Immature natural killer cell (primary cell): ENCODE data around the gene MKRN2. TPM values are rescaled to one million over a fixed set of nuclear protein-coding genes. Genes with fewer than 3 reads are reported as not detected.

Experiments
- DNase-seq, 3 donors: peaks; one replicate each; pipeline ENCODE4 v3.0.0; 2022; ENCODE audit warnings: mixed read lengths in 1 of 3
- H3K27ac Mint-ChIP-seq, 6 donors: one replicate each; pipeline ENCODE4 v1.8.0; 2020; ENCODE audit warnings: mixed read lengths in 6 of 6, mild to moderate bottlenecking in 5 of 6, inconsistent platforms in 4 of 6, moderate library complexity in 3 of 6
- H3K27me3 Mint-ChIP-seq, 3 donors: one replicate each; pipeline ENCODE4 v1.8.0; 2020 to 2021; ENCODE audit warnings: low read depth in 3 of 3, mild to moderate bottlenecking in 3 of 3, mixed read lengths in 3 of 3, moderate library complexity in 3 of 3, inconsistent platforms in 1 of 3
- H3K36me3 Mint-ChIP-seq, 3 donors: one replicate each; pipeline ENCODE4 v1.8.0; 2020; ENCODE audit warnings: mixed read lengths in 3 of 3, inconsistent platforms in 2 of 3, mild to moderate bottlenecking in 2 of 3
- H3K4me1 Mint-ChIP-seq, 2 donors: one replicate each; pipeline ENCODE4 v1.8.0; 2020; ENCODE audit warnings: inconsistent platforms in 2 of 2, mild to moderate bottlenecking in 2 of 2, mixed read lengths in 2 of 2, moderate library complexity in 1 of 2
- H3K4me3 Mint-ChIP-seq, 5 donors: one replicate each; pipeline ENCODE4 v1.8.0; 2020; ENCODE audit warnings: mild to moderate bottlenecking in 5 of 5, mixed read lengths in 5 of 5, inconsistent platforms in 3 of 5, moderate library complexity in 3 of 5
- H3K9me3 Mint-ChIP-seq, 6 donors: one replicate each; pipeline ENCODE4 v1.8.0; 2020; ENCODE audit warnings: mild to moderate bottlenecking in 6 of 6, mixed read lengths in 6 of 6, inconsistent platforms in 4 of 6, moderate library complexity in 3 of 6
- polyA plus RNA-seq, 3 donors: library from polyadenylated mRNA; unstranded; fragments of 300-500 nt; fragmentation: Illumina TruSeq; gene quantifications; one replicate each; pipeline ENCODE4 v1.2.3, GENCODE V29; 2021

Gene MKRN2
- polyA plus RNA-seq, 3 donors from 2014 or later, result 48.6 to 58.1 (median 50.8) TPM

- peaks cover 20 to 42% (median 26%) of the 10 kb centered on the region in 3 donors for H3K36me3 Mint-ChIP-seq
- H3K27me3 Mint-ChIP-seq, result peaks cover 3 to 7% (median 3%) of the 10 kb centered on the region in 3 donors
These were observed 27.2 kb downstream of the MKRN2 start for GRCh38 chr3:12584083-12584482.

GRCh38 chr3:12585181-12585580 is 28.3 kb downstream of the MKRN2 start:
- Mint-ChIP-seq H3K27me3 (peaks cover 1 to 7% (median 3%) of the 10 kb centered on the region in 3 donors), H3K27ac (peak overlapping the region in 5 of 6 donors; percentile 7 to 53 (median 49)), H3K4me1 (no peaks in the 10 kb centered on the region), H3K9me3 (no peaks in the 10 kb centered on the region), H3K4me3 (no peak overlapping the region), H3K36me3 (peaks cover 19 to 38% (median 28%) of the 10 kb centered on the region in 3 donors)
- no peak for DNase-seq

More at GRCh38 chr3:12584083-12584482, 27.2 kb downstream of the MKRN2 start:
- Mint-ChIP-seq H3K4me1 (peaks cover 0 to 9% of the 10 kb centered on the region in 2 donors), H3K4me3 (no peak overlapping the region), H3K27ac (peak overlapping the region in 1 of 6 donors; percentile 55), H3K9me3 (no peaks in the 10 kb centered on the region)
- no peak for DNase-seq

GRCh38 chr3:12585970-12586369 is 29.1 kb downstream of the MKRN2 start:
- Mint-ChIP-seq H3K27ac (peak overlapping the region in 2 of 6 donors; percentile 22 to 64), H3K27me3 (peaks cover 1 to 6% (median 1%) of the 10 kb centered on the region in 3 donors), H3K4me1 (no peaks in the 10 kb centered on the region), H3K36me3 (peaks cover 19 to 39% (median 25%) of the 10 kb centered on the region in 3 donors), H3K9me3 (no peaks in the 10 kb centered on the region), H3K4me3 (no peak overlapping the region)
- no peak for DNase-seq

GRCh38 chr3:12586403-12586802 is 29.5 kb downstream of the MKRN2 start:
- no peaks in the 10 kb centered on the region for H3K9me3 Mint-ChIP-seq
- H3K27ac Mint-ChIP-seq, result peak overlapping the region in 1 of 6 donors; percentile 22
- peaks cover 0 to 2% (median 1%) of the 10 kb centered on the region in 3 donors for H3K27me3 Mint-ChIP-seq
- peaks cover 19 to 37% (median 23%) of the 10 kb centered on the region in 3 donors for H3K36me3 Mint-ChIP-seq
- H3K4me1 Mint-ChIP-seq, result no peaks in the 10 kb centered on the region
- no peak overlapping the region for H3K4me3 Mint-ChIP-seq
- no peak for DNase-seq

GRCh38 chr3:12588039-12589009 is 31.4 kb downstream of the MKRN2 start:
- peaks cover 0 to under 1% of the 10 kb centered on the region in 2 donors for H3K4me1 Mint-ChIP-seq
- peaks cover 13 to 41% (median 19%) of the 10 kb centered on the region in 3 donors for H3K36me3 Mint-ChIP-seq
- no peak overlapping the region for H3K4me3 Mint-ChIP-seq
- H3K27ac Mint-ChIP-seq, result peak overlapping the region in 2 of 6 donors; percentile 16 to 48
- no peak for DNase-seq
- H3K27me3 Mint-ChIP-seq, result peaks cover 0 to 1% (median 0%) of the 10 kb centered on the region in 3 donors
- H3K9me3 Mint-ChIP-seq, result no peaks in the 10 kb centered on the region

- H3K4me1 Mint-ChIP-seq, result peaks cover 0 to 5% of the 10 kb centered on the region in 2 donors
- no peaks in the 10 kb centered on the region for H3K9me3 Mint-ChIP-seq
- H3K27me3 Mint-ChIP-seq, result no peaks in the 10 kb centered on the region
- no peak overlapping the region for H3K4me3 Mint-ChIP-seq
- H3K36me3 Mint-ChIP-seq, result peaks cover 9 to 48% (median 18%) of the 10 kb centered on the region in 3 donors
- DNase-seq, result no peak
- no peak overlapping the region for H3K27ac Mint-ChIP-seq
These were observed 33.2 kb downstream of the MKRN2 start for GRCh38 chr3:12590096-12590495.

GRCh38 chr3:12591456-12591855 is 34.6 kb downstream of the MKRN2 start:
- peak overlapping the region in 2 of 6 donors; percentile 40 to 42 for H3K27ac Mint-ChIP-seq
- no peaks in the 10 kb centered on the region for H3K9me3 Mint-ChIP-seq
- peaks cover 0 to 5% of the 10 kb centered on the region in 2 donors for H3K4me1 Mint-ChIP-seq
- H3K4me3 Mint-ChIP-seq, result no peak overlapping the region
- H3K36me3 Mint-ChIP-seq, result peaks cover 13 to 45% (median 18%) of the 10 kb centered on the region in 3 donors
- H3K27me3 Mint-ChIP-seq, result no peaks in the 10 kb centered on the region
- DNase-seq, result no peak

GRCh38 chr3:12591997-12592715 is 35.3 kb downstream of the MKRN2 start:
- H3K9me3 Mint-ChIP-seq, result no peaks in the 10 kb centered on the region
- no peak for DNase-seq
- peak overlapping the region in 3 of 6 donors; percentile 40 to 53 (median 42) for H3K27ac Mint-ChIP-seq
- peaks cover 13 to 49% (median 18%) of the 10 kb centered on the region in 3 donors for H3K36me3 Mint-ChIP-seq
- peaks cover 0 to 5% of the 10 kb centered on the region in 2 donors for H3K4me1 Mint-ChIP-seq
- H3K4me3 Mint-ChIP-seq, result no peak overlapping the region
- H3K27me3 Mint-ChIP-seq, result no peaks in the 10 kb centered on the region

- Mint-ChIP-seq H3K27me3 (no peaks in the 10 kb centered on the region), H3K9me3 (no peaks in the 10 kb centered on the region), H3K4me1 (peaks cover 0 to 5% of the 10 kb centered on the region in 2 donors), H3K36me3 (peaks cover 13 to 51% (median 18%) of the 10 kb centered on the region in 3 donors), H3K27ac (peak overlapping the region in 3 of 6 donors; percentile 43 to 61 (median 46)), H3K4me3 (no peak overlapping the region)
- DNase-seq, result no peak
These were observed 36.6 kb downstream of the MKRN2 start for GRCh38 chr3:12593473-12593872.

- Mint-ChIP-seq H3K27me3 (no peaks in the 10 kb centered on the region), H3K4me1 (peaks cover 0 to 9% of the 10 kb centered on the region in 2 donors), H3K9me3 (no peaks in the 10 kb centered on the region), H3K4me3 (no peak overlapping the region), H3K36me3 (peaks cover 15 to 53% (median 19%) of the 10 kb centered on the region in 3 donors), H3K27ac (no peak overlapping the region)
- no peak for DNase-seq
These were observed 42.0 kb downstream of the MKRN2 start for GRCh38 chr3:12598890-12599289.

GRCh38 chr3:12601072-12601471 is 44.2 kb downstream of the MKRN2 start:
- Mint-ChIP-seq H3K27me3 (no peaks in the 10 kb centered on the region), H3K27ac (no peak overlapping the region), H3K4me3 (no peak overlapping the region), H3K4me1 (peaks cover 1 to 14% of the 10 kb centered on the region in 2 donors), H3K36me3 (peaks cover 7 to 44% (median 18%) of the 10 kb centered on the region in 3 donors), H3K9me3 (no peaks in the 10 kb centered on the region)
- DNase-seq, result no peak

- peaks cover 21 to 52% (median 31%) of the 10 kb centered on the region in 3 donors for H3K36me3 Mint-ChIP-seq
- peaks cover 3 to 4% (median 4%) of the 10 kb centered on the region in 3 donors for H3K27me3 Mint-ChIP-seq
- no peaks in the 10 kb centered on the region for H3K9me3 Mint-ChIP-seq
- no peak overlapping the region for H3K4me3 Mint-ChIP-seq
- no peak overlapping the region for H3K27ac Mint-ChIP-seq
- H3K4me1 Mint-ChIP-seq, result peaks cover 9 to 27% of the 10 kb centered on the region in 2 donors
- DNase-seq, result no peak
These were observed 47.1 kb downstream of the MKRN2 start for GRCh38 chr3:12603969-12604368.

GRCh38 chr3:12608376-12608775 is 51.5 kb downstream of the MKRN2 start:
- Mint-ChIP-seq H3K4me1 (peaks cover 41 to 58% of the 10 kb centered on the region in 2 donors), H3K27me3 (peaks cover 3 to 4% (median 4%) of the 10 kb centered on the region in 3 donors), H3K36me3 (peaks cover 19 to 43% (median 20%) of the 10 kb centered on the region in 3 donors), H3K4me3 (no peak overlapping the region), H3K9me3 (no peaks in the 10 kb centered on the region), H3K27ac (no peak overlapping the region)
- no peak for DNase-seq
